HepG2 (cell line): ENCODE measurements around the gene MXD1. TPM values are rescaled to one million over a fixed set of nuclear protein-coding genes. Genes with fewer than 3 reads are reported as not detected.

Experiments
- ADNP ChIP-seq: sonication (generic); formaldehyde crosslinking; IDR thresholded peaks from 2 replicates; pipeline ENCODE4 v1.4.0; 2020; ENCODE audit warnings: missing genetic modification reagents
- ATM ChIP-seq: fragments of 450-650 bp; IDR thresholded peaks from 2 replicates; pipeline ENCODE4 v1.7.1; 2017; ENCODE audit warnings: mild to moderate bottlenecking, borderline replicate concordance
- BATF2 ChIP-seq: sonication (generic); formaldehyde crosslinking; IDR thresholded peaks from 2 replicates; pipeline ENCODE4 v1.8.0; 2022; ENCODE audit warnings: mild to moderate bottlenecking, missing genetic modification reagents, moderate library complexity
- CEBPG ChIP-seq: IDR thresholded peaks from 2 replicates; pipeline ENCODE4 v1.6.1; 2016
- ELF4 ChIP-seq: sonication (generic); formaldehyde crosslinking; IDR thresholded peaks from 2 replicates; pipeline ENCODE4 v1.5.0; 2020; ENCODE audit warnings: missing genetic modification reagents, mild to moderate bottlenecking, moderate library complexity, borderline replicate concordance
- FOSL2 ChIP-seq: sonication (generic); formaldehyde crosslinking; IDR thresholded peaks from 2 replicates; pipeline ENCODE4 v1.4.0; 2020; ENCODE audit warnings: missing genetic modification reagents
- FOXA3 ChIP-seq: IDR thresholded peaks from 2 replicates; pipeline ENCODE4 v1.6.1; 2016; ENCODE audit warnings: missing genetic modification reagents, missing compliant biosample characterization
- HDAC2 ChIP-seq: sonication (generic); formaldehyde crosslinking; IDR thresholded peaks from 2 replicates; pipeline ENCODE4 v1.4.0; 2020; ENCODE audit warnings: missing genetic modification reagents
- HNRNPK ChIP-seq: fragments of 200-400 bp; formaldehyde crosslinking; IDR thresholded peaks from 2 replicates; pipeline ENCODE4 v1.6.1; 2018; ENCODE audit warnings: low read length, low read depth, moderate library complexity, mild to moderate bottlenecking; ENCODE audit not compliant: poor library complexity, severe bottlenecking
- MTF2 ChIP-seq: sonication (generic); formaldehyde crosslinking; IDR thresholded peaks from 2 replicates; pipeline ENCODE4 v1.5.0; 2020; ENCODE audit warnings: missing genetic modification reagents, borderline replicate concordance
- PHF21A ChIP-seq: sonication (generic); formaldehyde crosslinking; IDR thresholded peaks from 2 replicates; pipeline ENCODE4 v1.5.0; 2020; ENCODE audit warnings: mild to moderate bottlenecking, missing genetic modification reagents
- SP1 ChIP-seq, 2 experiments: fragments of 450-650 bp in 1 of 2; sonication (generic) in 1 of 2; formaldehyde crosslinking in 1 of 2; IDR thresholded peaks; 2 replicates each; pipeline versions ENCODE4 v1.4.0 to v1.6.1; 2016 to 2020; ENCODE audit warnings: missing genetic modification reagents in 1 of 2
- TRAFD1 ChIP-seq: sonication (generic); formaldehyde crosslinking; IDR thresholded peaks from 2 replicates; pipeline ENCODE4 v1.5.1; 2020; ENCODE audit warnings: missing genetic modification reagents, mild to moderate bottlenecking, borderline replicate concordance
- USF2 ChIP-seq, 2 experiments: sonication (generic) in 1 of 2; formaldehyde crosslinking in 1 of 2; IDR thresholded peaks; 2 replicates each; pipeline versions ENCODE4 v1.5.1 to v1.6.1; 2011 to 2020; ENCODE audit warnings: borderline replicate concordance in 1 of 2, low read depth in 1 of 2, low read length in 1 of 2, mild to moderate bottlenecking in 1 of 2, missing genetic modification reagents in 1 of 2, moderate library complexity in 1 of 2
- ZMYM3 ChIP-seq: sonication (generic); formaldehyde crosslinking; IDR thresholded peaks from 2 replicates; pipeline ENCODE4 v1.5.1; 2020; ENCODE audit warnings: mild to moderate bottlenecking, missing genetic modification reagents
- ZNF17 ChIP-seq: sonication (generic); formaldehyde crosslinking; IDR thresholded peaks from 2 replicates; pipeline ENCODE4 v1.5.0; 2020; ENCODE audit warnings: mild to moderate bottlenecking, missing genetic modification reagents
- ZNF331 ChIP-seq: sonication (generic); formaldehyde crosslinking; IDR thresholded peaks from 2 replicates; pipeline ENCODE4 v1.4.0; 2020; ENCODE audit warnings: missing genetic modification reagents
- ZNF672 ChIP-seq: sonication (generic); formaldehyde crosslinking; IDR thresholded peaks from 2 replicates; pipeline ENCODE4 v1.8.1; 2022; ENCODE audit warnings: missing genetic modification reagents
- ZNF775 ChIP-seq: sonication (generic); formaldehyde crosslinking; IDR thresholded peaks from 2 replicates; pipeline ENCODE4 v1.4.0; 2020; ENCODE audit warnings: missing genetic modification reagents, mild to moderate bottlenecking, moderate library complexity, borderline replicate concordance
- ZNF878 ChIP-seq: sonication (generic); formaldehyde crosslinking; IDR thresholded peaks from 2 replicates; pipeline ENCODE4 v1.8.1; 2023; ENCODE audit warnings: mild to moderate bottlenecking, missing genetic modification reagents, moderate library complexity
- ZSCAN31 ChIP-seq: sonication (generic); formaldehyde crosslinking; IDR thresholded peaks from 2 replicates; pipeline ENCODE4 v1.5.0; 2020; ENCODE audit warnings: low read depth, mild to moderate bottlenecking, missing genetic modification reagents
- polyA plus RNA-seq, 8 experiments: library from polyadenylated mRNA; depleted of rRNA in 3 of 8; stranded (reverse) in 7 of 8; unstranded in 1 of 8; fragments of >200 nt; fragmentation: Illumina TruSeq in 4 of 8; extraction: Trizol in 4 of 8; gene quantifications; 2 replicates each; pipeline versions ENCODE4 v1.2.1 to v1.2.3, GENCODE V29; 2011 to 2016; ENCODE audit warnings: low read depth in 4 of 8, missing spikeins in 1 of 8, mixed read lengths in 1 of 8; ENCODE audit not compliant: insufficient read depth in 1 of 8
- total RNA-seq, 5 experiments: library from RNA; depleted of rRNA; stranded (reverse); fragments of >200 nt; fragmentation: Illumina TruSeq; extraction: Trizol; gene quantifications; 2 replicates each; pipeline ENCODE4 v1.2.3, GENCODE V29; 2016; ENCODE audit warnings: low read depth in 1 of 5

The MXD1 gene
- total and polyA plus RNA-seq, 2 of the 13 experiments (the other 11 are each of a cell fraction or from before 2014, with no cell fraction given), result 6.4 to 14.9 TPM

GRCh38 chr2:69947325-69947931 is 32.5 kb downstream of the MXD1 start (continued):
- peak; percentile 61 for TF ChIP-seq FOSL2
- TF ChIP-seq ADNP (CRISPR knock-in tag), result 0 out of 2 replicates have a peak, but pooled peaks have one; percentile 13
- TF ChIP-seq MTF2, result no peak
- TF ChIP-seq ZNF775 (CRISPR knock-in tag), result 0 out of 2 replicates have a peak, but pooled peaks have one; percentile 47
- no peak for TF ChIP-seq ATM
- TF ChIP-seq CEBPG (CRISPR knock-in tag), result 0 out of 2 replicates have a peak, but pooled peaks have one; percentile 18
- TF ChIP-seq ELF4, result peak; percentile 52; the same call in 1 of the 2 replicates
- TF ChIP-seq TRAFD1 (CRISPR knock-in tag), result no peak
- TF ChIP-seq BATF2, result no peak
- TF ChIP-seq ZSCAN31 (CRISPR knock-in tag), result 0 out of 2 replicates have a peak, but pooled peaks have one; percentile 30
- no peak for TF ChIP-seq USF2 (IDR thresholded peaks at IDR 0.05; ENCODE audit: low read depth, low read length)
- TF ChIP-seq USF2 (CRISPR knock-in tag; IDR thresholded peaks at IDR 0.05; ENCODE audit: borderline replicate concordance), result no peak
- no peak for TF ChIP-seq SP1 (IDR thresholded peaks at IDR 0.05)
- 0 out of 2 replicates have a peak, but pooled peaks have one; percentile 15 for TF ChIP-seq SP1 (CRISPR knock-in tag; IDR thresholded peaks at IDR 0.05)
- peak; percentile 50; the same call in 1 of the 2 replicates for TF ChIP-seq HDAC2 (CRISPR knock-in tag)
- TF ChIP-seq FOXA3 (CRISPR knock-in tag), result 0 out of 2 replicates have a peak, but pooled peaks have one; percentile 15
- TF ChIP-seq ZMYM3, result peak; percentile 80; the same call in 1 of the 2 replicates
- TF ChIP-seq HNRNPK, result peak; percentile 24
- TF ChIP-seq ZNF878 (CRISPR knock-in tag), result no peak
- TF ChIP-seq ZNF331 (CRISPR knock-in tag), result no peak
- 0 out of 2 replicates have a peak, but pooled peaks have one; percentile 15 for TF ChIP-seq PHF21A (CRISPR knock-in tag)
- TF ChIP-seq ZNF672 (CRISPR knock-in tag), result no peak
- no peak for TF ChIP-seq ZNF17 (CRISPR knock-in tag)
